CD14-positive monocyte (primary cell): ENCODE measurements around the gene NELFE. TPM values are rescaled to one million over a fixed set of nuclear protein-coding genes. Genes with fewer than 3 reads are reported as not detected.

Experiments
- DNase-seq, 3 donors: peaks; one replicate each; pipeline ENCODE4 v3.0.0-alpha.2; 2011 to 2022
- H2AFZ ChIP-seq: 2 replicates; pipeline ENCODE4 v1.6.0; 2012; ENCODE audit warnings: mild to moderate bottlenecking, low read depth, low read length, inconsistent platforms; ENCODE audit not compliant: insufficient read depth, poor library complexity, severe bottlenecking
- H3K27ac ChIP-seq, 2 donors: 1 replicate in 1 of 2; 2 replicates in 1 of 2; pipeline ENCODE4 v1.5.1; 2012 to 2013; ENCODE audit warnings: low read length in 2 of 2, control low read depth in 1 of 2, inconsistent platforms in 1 of 2, low read depth in 1 of 2, mild to moderate bottlenecking in 1 of 2
- H3K27me3 ChIP-seq, 2 donors: one replicate each; pipeline versions ENCODE4 v1.6.0 to v1.6.1; 2011 to 2013; ENCODE audit warnings: low read length in 2 of 2; ENCODE audit not compliant: control insufficient read depth in 2 of 2, insufficient read depth in 2 of 2
- H3K36me3 ChIP-seq, 2 donors: replicated peaks in 1 of 2; 1 replicate in 1 of 2; 2 replicates in 1 of 2; pipeline versions ENCODE4 v1.5.1 to v1.6.1; 2012 to 2013; ENCODE audit warnings: low read length in 2 of 2, control low read depth in 1 of 2, inconsistent platforms in 1 of 2, mild to moderate bottlenecking in 1 of 2; ENCODE audit not compliant: insufficient read depth in 2 of 2, control insufficient read depth in 1 of 2
- H3K4me1 ChIP-seq, 2 donors: 1 replicate in 1 of 2; 2 replicates in 1 of 2; pipeline versions ENCODE4 v1.5.1 to v1.6.1; 2012 to 2013; ENCODE audit warnings: low read length in 2 of 2, control low read depth in 1 of 2, inconsistent platforms in 1 of 2, mild to moderate bottlenecking in 1 of 2, moderate library complexity in 1 of 2; ENCODE audit not compliant: insufficient read depth in 2 of 2, control insufficient read depth in 1 of 2
- H3K4me2 ChIP-seq: replicated peaks from 2 replicates; pipeline ENCODE3; 2012; ENCODE audit warnings: low read length, moderate library complexity, mild to moderate bottlenecking; ENCODE audit not compliant: poor library complexity, severe bottlenecking; ENCODE audit errors: extremely low read depth
- H3K4me3 ChIP-seq, 3 experiments: fragments of 200-600 bp in 1 of 3; sonication (generic) in 1 of 3; replicated peaks in 1 of 3; 1 replicate in 2 of 3; 2 replicates in 1 of 3; pipeline ENCODE4 v1.5.1; 2011 to 2013; ENCODE audit warnings: low read length in 3 of 3, mild to moderate bottlenecking in 3 of 3, control low read depth in 2 of 3, low read depth in 2 of 3, inconsistent platforms in 1 of 3, moderate library complexity in 1 of 3
- H3K79me2 ChIP-seq: 2 replicates; pipeline ENCODE4 v1.6.0; 2012; ENCODE audit warnings: mild to moderate bottlenecking, control low read depth, inconsistent platforms, low read length, moderate library complexity; ENCODE audit not compliant: insufficient read depth
- H3K9ac ChIP-seq: 2 replicates; pipeline ENCODE4 v1.6.0; 2017; ENCODE audit warnings: low read length, mild to moderate bottlenecking; ENCODE audit not compliant: insufficient read depth, poor library complexity, severe bottlenecking
- H3K9me3 ChIP-seq, 2 donors: replicated peaks in 1 of 2; 1 replicate in 1 of 2; 2 replicates in 1 of 2; pipeline versions ENCODE4 v1.5.1 to v1.6.1; 2012 to 2013; ENCODE audit warnings: low read length in 2 of 2, control low read depth in 1 of 2; ENCODE audit not compliant: control insufficient read depth in 1 of 2, insufficient read depth in 1 of 2
- H4K20me1 ChIP-seq: 2 replicates; pipeline ENCODE4 v1.6.0; 2012; ENCODE audit warnings: mild to moderate bottlenecking, low read length, control low read depth, moderate library complexity; ENCODE audit not compliant: insufficient read depth
- H3K27ac Mint-ChIP-seq, 7 donors: one replicate each; pipeline ENCODE4 v1.8.0; 2020; ENCODE audit warnings: mild to moderate bottlenecking in 7 of 7, mixed read lengths in 7 of 7, moderate library complexity in 6 of 7, inconsistent platforms in 2 of 7
- H3K27me3 Mint-ChIP-seq, 3 donors: one replicate each; pipeline ENCODE4 v1.8.0; 2021 to 2022; ENCODE audit warnings: low read depth in 3 of 3, mild to moderate bottlenecking in 3 of 3, mixed read lengths in 3 of 3, moderate library complexity in 3 of 3, inconsistent platforms in 1 of 3
- H3K36me3 Mint-ChIP-seq, 2 donors: one replicate each; pipeline ENCODE4 v1.8.0; 2020; ENCODE audit warnings: mixed read lengths in 2 of 2, inconsistent platforms in 1 of 2, mild to moderate bottlenecking in 1 of 2
- H3K4me1 Mint-ChIP-seq: one replicate; pipeline ENCODE4 v1.8.0; 2020; ENCODE audit warnings: mild to moderate bottlenecking, mixed read lengths
- H3K4me3 Mint-ChIP-seq, 2 donors: one replicate each; pipeline ENCODE4 v1.8.0; 2020; ENCODE audit warnings: mild to moderate bottlenecking in 2 of 2, mixed read lengths in 2 of 2, moderate library complexity in 1 of 2
- H3K9me3 Mint-ChIP-seq, 7 donors: one replicate each; pipeline ENCODE4 v1.8.0; 2020 to 2022; ENCODE audit warnings: mixed read lengths in 7 of 7, mild to moderate bottlenecking in 6 of 7, moderate library complexity in 6 of 7, inconsistent platforms in 2 of 7
- CTCF ChIP-seq: fragments of 200-600 bp; IDR thresholded peaks from one replicate; pipeline ENCODE4 v1.8.0; 2022; ENCODE audit warnings: antibody characterized with exemption, mild to moderate bottlenecking
- WGBS: methylation state at CpG from one replicate; pipeline ENCODE4 v1.1.5; 2013; ENCODE audit warnings: missing lambda C conversion rate; ENCODE audit not compliant: insufficient coverage; 5-methylcytosine and 5-hydroxymethylcytosine counted together
- intact Hi-C, 2 donors: fragments of 100-400 bp; cut with micrococcal nuclease; formaldehyde crosslinking; loops; one replicate each; pipeline versions ENCODE4 v1.15.0 to v1.15.1; 2023
- polyA plus RNA-seq, 3 donors: library from polyadenylated mRNA; depleted of rRNA in 1 of 3; unstranded in 2 of 3; stranded (reverse) in 1 of 3; fragments of 300-500 nt in 2 of 3; fragments of >200 nt in 1 of 3; fragmentation: Illumina TruSeq in 2 of 3; gene quantifications; 1 replicate in 2 of 3; 2 replicates in 1 of 3; pipeline ENCODE4 v1.2.3, GENCODE V29; 2012 to 2021

Gene NELFE
- polyA plus RNA-seq, 3 donors, result 48.8 to 74.4 (median 61.4) TPM

DNA sequence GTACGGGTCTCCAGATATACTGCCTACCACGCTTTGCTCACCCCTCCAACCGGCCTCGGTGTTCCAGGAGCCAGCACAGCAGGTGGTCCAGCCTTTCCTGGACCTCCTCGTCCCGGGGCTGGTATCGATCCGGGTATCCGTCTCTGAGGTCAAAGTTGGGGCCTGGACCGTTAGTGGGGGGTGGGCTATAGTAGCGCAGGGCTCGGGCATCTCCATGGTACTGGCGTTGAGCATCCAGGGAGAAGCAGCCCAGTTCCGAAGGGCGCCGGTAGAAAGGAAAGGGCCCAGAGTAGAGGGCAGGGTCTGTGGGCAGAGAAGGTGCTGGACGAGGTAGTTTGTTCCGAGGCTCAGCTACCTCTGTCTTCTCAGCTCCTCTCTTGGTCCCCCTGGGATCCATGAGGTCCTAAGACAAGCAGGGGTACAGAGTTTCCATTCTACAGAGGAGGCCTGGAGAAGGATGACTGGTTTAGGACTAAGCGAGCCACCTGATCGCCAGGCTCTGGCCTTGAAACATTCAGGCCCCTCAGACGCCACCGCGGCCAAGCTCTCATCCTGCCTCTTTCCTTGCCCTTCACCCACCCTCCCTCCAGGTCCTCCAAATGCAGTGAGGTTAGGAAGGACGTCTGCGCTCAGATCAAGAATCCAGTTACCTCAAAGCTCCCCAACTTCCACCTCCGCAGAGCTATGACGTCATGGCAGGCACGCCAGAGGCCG is 12.7 kb upstream of the NELFE start:
- Histone ChIP-seq H3K9me3 (no peaks in the 10 kb centered on the region), H3K9ac (peak overlapping the region; percentile 91), H3K4me1 (peaks cover 20 to 26% of the 10 kb centered on the region in 2 donors), H2AFZ (peak overlapping the region; percentile 90), H3K4me3 (peak overlapping the region; percentile 75 to 85 (median 80)), H3K27me3 (no peaks in the 10 kb centered on the region), H3K27ac (peak overlapping the region; percentile 88 to 99), H4K20me1 (no peaks in the 10 kb centered on the region), H3K4me2 (peak overlapping the region; percentile 96), H3K79me2 (peaks cover 26% of the 10 kb centered on the region), H3K36me3 (peaks cover 36 to 43% of the 10 kb centered on the region in 2 donors)
- intact Hi-C loops, result no loop called here
- H3K4me1 Mint-ChIP-seq, result peaks cover 29% of the 10 kb centered on the region
- no peak for DNase-seq
- H3K9me3 Mint-ChIP-seq, result peaks cover 0 to 4% (median 0%) of the 10 kb centered on the region in 7 donors
- 40% methylated on average over 14 of the region's 29 CpGs for WGBS
- peaks cover 42 to 54% of the 10 kb centered on the region in 2 donors for H3K36me3 Mint-ChIP-seq
- H3K4me3 Mint-ChIP-seq, result peak overlapping the region; percentile 92 to 96
- no peak for TF ChIP-seq CTCF
- H3K27me3 Mint-ChIP-seq, result peaks cover 0 to 2% (median 0%) of the 10 kb centered on the region in 3 donors
- peak overlapping the region; percentile 99 to 100 (median 100) for H3K27ac Mint-ChIP-seq

DNA sequence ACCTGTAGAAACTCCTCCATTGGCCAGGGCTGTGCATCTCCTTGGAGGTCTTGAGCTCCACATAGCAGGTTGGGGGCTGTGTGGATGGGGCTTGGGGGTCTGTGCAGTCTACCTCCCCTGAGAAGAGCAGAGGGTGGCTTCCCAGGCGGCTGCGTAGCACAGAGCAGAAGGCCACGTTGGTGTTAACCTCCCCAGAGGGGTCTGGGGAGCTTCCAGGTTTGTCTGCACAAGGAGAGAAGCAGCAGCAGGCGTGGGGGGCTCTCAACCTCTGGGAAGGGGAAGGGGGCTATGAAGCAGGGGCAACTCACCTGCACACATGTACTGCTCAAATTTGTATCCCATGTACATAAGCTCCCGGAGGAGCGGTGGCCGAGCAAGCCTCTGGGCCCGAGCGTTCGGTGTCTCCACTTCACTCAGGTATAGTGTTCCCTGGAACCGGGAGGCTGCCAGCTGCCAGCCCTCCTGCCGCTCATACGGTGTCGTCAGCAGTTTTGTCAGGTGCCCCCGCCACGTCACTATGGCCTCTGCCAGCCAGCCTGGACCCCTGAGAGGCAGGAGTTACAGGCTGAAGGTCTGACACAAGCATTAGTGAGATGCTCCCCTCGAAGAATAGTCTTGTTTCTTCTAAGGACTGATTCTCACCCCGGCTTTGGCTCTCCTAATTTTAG is 12.0 kb upstream of the NELFE start:
- peaks cover 48 to 60% of the 10 kb centered on the region in 2 donors for H3K36me3 Mint-ChIP-seq
- peak overlapping the region; percentile 88 to 99 for H3K27ac ChIP-seq
- H4K20me1 ChIP-seq, result no peaks in the 10 kb centered on the region
- H3K27me3 ChIP-seq, result no peaks in the 10 kb centered on the region
- peaks cover 20 to 26% of the 10 kb centered on the region in 2 donors for H3K4me1 ChIP-seq
- no peak for TF ChIP-seq CTCF
- H3K9me3 ChIP-seq, result no peaks in the 10 kb centered on the region
- peaks cover 0 to 2% (median 0%) of the 10 kb centered on the region in 3 donors for H3K27me3 Mint-ChIP-seq
- H3K79me2 ChIP-seq, result peaks cover 26% of the 10 kb centered on the region
- H3K4me1 Mint-ChIP-seq, result peaks cover 29% of the 10 kb centered on the region
- peak overlapping the region in 1 of 3 experiments; percentile 85 for H3K4me3 ChIP-seq
- peaks cover 43 to 50% of the 10 kb centered on the region in 2 donors for H3K36me3 ChIP-seq
- peak overlapping the region in 1 of 2 donors; percentile 92 for H3K4me3 Mint-ChIP-seq
- WGBS, result 94% methylated on average over 15 of the region's 18 CpGs
- DNase-seq, result peak in 1 of 3 donors; percentile 11
- H3K27ac Mint-ChIP-seq, result peak overlapping the region; percentile 99 to 100 (median 100)
- peak overlapping the region; percentile 90 for H2AFZ ChIP-seq
- peak overlapping the region; percentile 91 for H3K9ac ChIP-seq
- peaks cover 0 to 4% (median 0%) of the 10 kb centered on the region in 7 donors for H3K9me3 Mint-ChIP-seq
- peak overlapping the region; percentile 96 for H3K4me2 ChIP-seq
- intact Hi-C loops, result no loop called here
